Uterus (tissue), 2 donors: ENCODE data around the gene KRTAP2-4.

ENCODE experiments used
- CTCF ChIP-seq, 4 experiments: fragments of 200-600 bp in 2 of 4; fragments of 450-650 bp in 2 of 4; sonication (generic) in 2 of 4; IDR thresholded peaks; one replicate each; pipeline ENCODE4 v1.5.1; 2016 to 2019; ENCODE audit warnings: antibody characterized with exemption in 4 of 4, mild to moderate bottlenecking in 2 of 4, moderate library complexity in 1 of 4
- POLR2A ChIP-seq, 2 donors: fragments of 450-650 bp; IDR thresholded peaks; one replicate each; pipeline ENCODE4 v1.6.1; 2016; ENCODE audit warnings: antibody characterized with exemption in 2 of 2, mild to moderate bottlenecking in 1 of 2, moderate library complexity in 1 of 2

DNA sequence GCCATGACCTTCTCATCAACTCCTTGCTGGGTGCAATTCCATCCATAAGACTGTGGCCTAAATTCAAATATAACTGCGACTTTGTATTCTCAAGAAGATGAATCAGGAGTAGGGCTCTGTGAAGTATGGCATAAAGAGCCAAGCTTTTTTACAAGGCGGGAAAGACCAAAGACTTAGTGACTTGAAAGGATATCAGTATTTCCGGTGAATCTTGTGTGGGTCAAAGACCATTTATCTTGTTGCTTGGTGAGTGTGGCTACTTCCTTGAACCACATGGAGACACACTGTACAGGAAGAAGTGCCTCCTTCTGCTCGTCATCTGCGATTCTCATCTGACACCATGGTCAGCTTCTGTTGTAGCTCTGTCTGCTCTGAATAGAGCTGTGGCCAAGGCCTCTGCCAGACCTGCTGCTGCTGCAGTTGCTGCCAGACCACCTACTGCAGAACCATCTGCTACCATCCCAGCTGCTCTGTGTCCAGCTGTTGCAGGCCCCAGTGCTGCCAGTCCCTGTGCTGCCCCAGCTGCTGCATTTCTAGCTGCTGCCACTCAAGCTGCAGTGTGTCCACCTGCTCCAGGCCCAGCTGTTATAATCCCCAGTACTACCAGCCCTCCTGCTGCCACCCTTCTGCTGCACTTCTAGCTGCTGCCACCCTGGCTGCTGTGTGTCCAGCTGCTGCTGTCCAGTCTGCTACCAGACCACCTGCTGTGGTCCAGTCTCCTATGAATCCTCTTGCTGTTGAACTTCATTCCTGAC, 6.1 kb upstream of the KRTAP2-4 start:
- TF ChIP-seq CTCF (IDR thresholded peaks at IDR 0.05) (no peak), POLR2A (IDR thresholded peaks at IDR 0.05) (no peak)
